Measurements from ENCODE around the gene RASSF1. TPM values are rescaled to one million over a fixed set of nuclear protein-coding genes. Genes with fewer than 3 reads are reported as not detected.

Gene RASSF1
- total RNA-seq, 1 experiment from 2014 or later: 15.9 TPM

GRCh38 chr3:50373146-50374051, 32.8 kb upstream of the RASSF1 start:
- BruUV-seq (replicated peaks): no TSS peak
- intact Hi-C loops (cut with micrococcal nuclease; ENCODE audit: unreplicated experiment): no loop called here
- Histone ChIP-seq H3K79me2 (ENCODE audit: low read depth) (no peaks in the 10 kb centered on the region), H3K4me3 (no peak overlapping the region), H3K9me2 (ENCODE audit: insufficient read depth) (no peaks in the 10 kb centered on the region), H3K27me3 (ENCODE audit: insufficient read depth, low read depth) (peaks cover 32% of the 10 kb centered on the region), H3K9me3 (ENCODE audit: insufficient read depth, low read depth) (no peaks in the 10 kb centered on the region), H2AFZ (no peak overlapping the region), H4K20me1 (ENCODE audit: insufficient read depth) (no peaks in the 10 kb centered on the region), H3K27ac (no peak overlapping the region), H3K4me1 (replicated peaks; ENCODE audit: insufficient read depth) (no peaks in the 10 kb centered on the region), H3K4me2 (no peak overlapping the region), H3K36me3 (ENCODE audit: low read depth) (no peaks in the 10 kb centered on the region), H3F3A (ENCODE audit: insufficient read depth, low read depth) (no peaks in the 10 kb centered on the region)
- POLR2A ChIA-PET (ENCODE audit: unreplicated experiment): no interaction called here
- CTCF ChIA-PET: no interaction called here
- DNase-seq: no peak
- TF ChIP-seq EZH2 (IDR thresholded peaks at IDR 0.05; ENCODE audit: low read depth): no peak
- no peak for TF ChIP-seq CTCF (conservative IDR thresholded peaks at IDR 0.05)

DNA sequence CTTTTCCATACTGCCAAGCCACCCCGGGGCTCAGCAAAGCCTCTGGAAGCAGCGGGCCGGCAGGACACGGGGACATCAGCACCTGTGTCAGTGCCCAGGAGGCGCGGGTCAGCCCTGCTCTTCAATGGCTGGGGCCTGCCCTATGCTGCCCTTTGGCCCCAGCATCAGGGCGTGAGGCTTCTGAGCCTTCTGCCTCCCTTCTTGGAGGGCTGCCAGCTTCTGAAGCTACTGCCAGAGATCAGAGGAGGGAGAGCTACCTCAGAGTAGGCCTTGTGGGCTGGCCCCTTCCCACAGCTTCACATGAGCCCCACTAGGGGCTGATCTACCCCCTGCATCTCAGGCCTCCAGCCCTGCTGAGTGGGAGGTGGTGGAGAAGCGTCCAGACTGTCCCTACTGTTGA, 31.7 kb upstream of the RASSF1 start:
- Histone ChIP-seq H3K36me3 (ENCODE audit: low read depth) (no peaks in the 10 kb centered on the region), H3K27me3 (ENCODE audit: insufficient read depth, low read depth) (peaks cover 32% of the 10 kb centered on the region), H4K20me1 (ENCODE audit: insufficient read depth) (no peaks in the 10 kb centered on the region), H3K9me2 (ENCODE audit: insufficient read depth) (no peaks in the 10 kb centered on the region), H2AFZ (no peak overlapping the region), H3K4me1 (replicated peaks; ENCODE audit: insufficient read depth) (no peaks in the 10 kb centered on the region), H3K9me3 (ENCODE audit: insufficient read depth, low read depth) (no peaks in the 10 kb centered on the region), H3K79me2 (ENCODE audit: low read depth) (no peaks in the 10 kb centered on the region), H3K4me3 (no peak overlapping the region), H3F3A (ENCODE audit: insufficient read depth, low read depth) (no peaks in the 10 kb centered on the region), H3K4me2 (no peak overlapping the region), H3K27ac (no peak overlapping the region)
- ChIA-PET POLR2A (ENCODE audit: unreplicated experiment) (no interaction called here), CTCF (no interaction called here)
- intact Hi-C loops (cut with micrococcal nuclease; ENCODE audit: unreplicated experiment): no loop called here
- no peak for TF ChIP-seq CTCF (conservative IDR thresholded peaks at IDR 0.05)
- DNase-seq: no peak
- no TSS peak for BruUV-seq (replicated peaks)

GRCh38 chr3:50371133-50371685, 30.6 kb upstream of the RASSF1 start:
- TF ChIP-seq CTCF (conservative IDR thresholded peaks at IDR 0.05): no peak
- TF ChIP-seq EZH2 (IDR thresholded peaks at IDR 0.05; ENCODE audit: low read depth): no peak
- Histone ChIP-seq H3K4me1 (replicated peaks; ENCODE audit: insufficient read depth) (no peaks in the 10 kb centered on the region), H3K9me2 (ENCODE audit: insufficient read depth) (no peaks in the 10 kb centered on the region), H4K20me1 (ENCODE audit: insufficient read depth) (no peaks in the 10 kb centered on the region), H3K79me2 (ENCODE audit: low read depth) (no peaks in the 10 kb centered on the region), H3K27ac (no peak overlapping the region), H3K27me3 (ENCODE audit: insufficient read depth, low read depth) (peaks cover 32% of the 10 kb centered on the region), H2AFZ (no peak overlapping the region), H3K4me3 (no peak overlapping the region), H3K36me3 (ENCODE audit: low read depth) (no peaks in the 10 kb centered on the region), H3F3A (ENCODE audit: insufficient read depth, low read depth) (no peaks in the 10 kb centered on the region), H3K9me3 (ENCODE audit: insufficient read depth, low read depth) (no peaks in the 10 kb centered on the region), H3K4me2 (no peak overlapping the region)
- ChIA-PET POLR2A (ENCODE audit: unreplicated experiment) (interaction anchor here (0.8 kb wide), 1 partner anchor 172 kb away, joined by 16 read pairs; no protein-coding TSS in a partner anchor), CTCF (interaction anchor here (0.6 to 1.0 kb wide), 3 partner anchors 9 to 171 kb away, joined by 4 to 7 read pairs (median 5); no protein-coding TSS in a partner anchor)
- no peak for DNase-seq
- no TSS peak for BruUV-seq (replicated peaks)
- intact Hi-C loops (cut with micrococcal nuclease; ENCODE audit: unreplicated experiment): loop anchor here (2.0 kb wide), 1 partner anchor 58 kb away; no protein-coding TSS in a partner anchor

Data from PC-9 (cell line).